ENCODE measurements around the gene MYEOV.

DNA sequence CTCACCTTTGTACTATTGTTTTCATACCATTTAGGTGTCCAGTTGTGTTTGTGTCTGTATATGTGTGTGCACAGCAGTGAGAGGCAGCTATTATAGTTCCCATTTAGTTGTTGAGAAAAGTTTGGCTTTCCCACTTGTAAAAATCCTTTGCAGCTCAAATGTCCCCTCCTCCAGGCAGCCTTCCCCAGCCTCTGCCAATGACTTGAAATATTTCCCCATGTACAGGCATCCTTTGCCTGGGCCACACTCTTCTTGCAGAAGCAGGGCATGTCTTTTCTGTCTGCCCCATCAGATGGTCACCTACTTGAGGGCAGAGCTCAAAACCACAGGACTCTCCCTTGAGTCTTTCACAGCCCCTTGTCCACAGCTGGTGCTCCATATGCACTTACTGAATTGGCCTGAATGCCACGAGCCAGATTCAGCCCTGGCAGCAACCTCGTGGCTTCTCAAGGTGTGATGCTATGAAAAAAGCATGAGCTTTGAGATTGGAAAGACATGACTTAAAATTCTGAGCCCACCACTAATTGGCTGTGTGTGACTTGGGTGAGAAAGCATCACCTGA, 39.3 kb downstream of the MYEOV start:
- TF ChIP-seq, protein P1, sequence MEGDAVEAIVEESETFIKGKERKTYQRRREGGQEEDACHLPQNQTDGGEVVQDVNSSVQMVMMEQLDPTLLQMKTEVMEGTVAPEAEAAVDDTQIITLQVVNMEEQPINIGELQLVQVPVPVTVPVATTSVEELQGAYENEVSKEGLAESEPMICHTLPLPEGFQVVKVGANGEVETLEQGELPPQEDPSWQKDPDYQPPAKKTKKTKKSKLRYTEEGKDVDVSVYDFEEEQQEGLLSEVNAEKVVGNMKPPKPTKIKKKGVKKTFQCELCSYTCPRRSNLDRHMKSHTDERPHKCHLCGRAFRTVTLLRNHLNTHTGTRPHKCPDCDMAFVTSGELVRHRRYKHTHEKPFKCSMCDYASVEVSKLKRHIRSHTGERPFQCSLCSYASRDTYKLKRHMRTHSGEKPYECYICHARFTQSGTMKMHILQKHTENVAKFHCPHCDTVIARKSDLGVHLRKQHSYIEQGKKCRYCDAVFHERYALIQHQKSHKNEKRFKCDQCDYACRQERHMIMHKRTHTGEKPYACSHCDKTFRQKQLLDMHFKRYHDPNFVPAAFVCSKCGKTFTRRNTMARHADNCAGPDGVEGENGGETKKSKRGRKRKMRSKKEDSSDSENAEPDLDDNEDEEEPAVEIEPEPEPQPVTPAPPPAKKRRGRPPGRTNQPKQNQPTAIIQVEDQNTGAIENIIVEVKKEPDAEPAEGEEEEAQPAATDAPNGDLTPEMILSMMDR (IDR thresholded peaks at IDR 0.05) = no peak
- TF ChIP-seq POLR2A (IDR thresholded peaks at IDR 0.05) = no peak

All from lower leg skin (tissue), 3 donors.